Colonic mucosa (tissue), 4 donors: ENCODE results near the gene EYA2. TPM values are rescaled to one million over a fixed set of nuclear protein-coding genes. Genes with fewer than 3 reads are reported as not detected.

ENCODE experiments used
- DNase-seq: peaks from one replicate; pipeline ENCODE4 v3.0.0-alpha.2; 2020
- H3K27ac ChIP-seq: fragments of 200-600 bp; one replicate; pipeline ENCODE4 v1.8.0; 2021
- H3K27me3 ChIP-seq: fragments of 200-600 bp; one replicate; pipeline ENCODE4 v1.8.0; 2021
- H3K36me3 ChIP-seq: fragments of 200-600 bp; one replicate; pipeline ENCODE4 v1.8.0; 2021
- H3K4me1 ChIP-seq: fragments of 200-600 bp; one replicate; pipeline ENCODE4 v1.8.0; 2021; ENCODE audit warnings: mild to moderate bottlenecking
- H3K4me3 ChIP-seq: fragments of 200-600 bp; one replicate; pipeline ENCODE4 v1.8.0; 2021
- H3K9ac ChIP-seq, 2 donors: one replicate each; pipeline ENCODE4 v1.7.0; 2013; ENCODE audit warnings: control low read depth in 2 of 2, low read depth in 2 of 2, low read length in 2 of 2
- H3K9me3 ChIP-seq: fragments of 200-600 bp; one replicate; pipeline ENCODE4 v1.8.0; 2021
- intact Hi-C: fragments of 100-400 bp; cut with DNase I; formaldehyde crosslinking; loops from one replicate; pipeline ENCODE4 v1.14.1; 2022
- total RNA-seq, 2 donors: library from RNA; stranded (reverse); fragmentation: NEBNext Ultra II Directional in 1 of 2; extraction: Animal tissue kit (Norgen Biotek cat#: 25700) in 1 of 2; gene quantifications; one replicate each; pipeline ENCODE4 v1.2.1, GENCODE V29; 2021
- TF ChIP-seq, protein P1 (sequence below): fragments of 200-600 bp; IDR thresholded peaks from one replicate; pipeline ENCODE4 v1.8.0; 2022; ENCODE audit warnings: antibody characterized with exemption, mild to moderate bottlenecking
- donor health status: healthy.
- donor health status: DM: no; HTN: no; CAD: no.
- donor health status: DM: no; HTN: no; CAD: no.

The EYA2 gene
- total RNA-seq, 2 donors from 2014 or later = 8.9 to 16.8 TPM

DNA sequence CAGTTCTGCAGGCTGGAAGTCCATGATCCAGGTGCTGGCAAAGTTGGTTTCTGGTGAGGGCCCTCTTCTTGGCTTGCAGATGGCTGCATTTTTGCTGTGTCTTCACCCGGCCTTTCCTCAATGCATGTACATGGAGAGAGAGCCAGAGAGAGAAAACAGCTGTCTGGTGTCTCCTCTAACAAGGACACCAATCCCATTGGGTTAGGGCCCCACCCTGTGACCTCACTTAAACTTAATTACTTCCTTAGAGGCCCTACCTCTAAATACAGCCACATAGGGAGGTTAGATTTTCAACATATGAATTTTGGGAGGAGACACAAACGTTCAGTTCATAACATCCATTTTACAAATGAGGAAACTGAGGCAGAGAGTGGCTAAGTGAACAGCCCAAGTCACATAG lies 259.4 kb downstream of the EYA2 start:
- Histone ChIP-seq H3K27me3 (no peaks in the 10 kb centered on the region), H3K9ac (no peak overlapping the region), H3K4me1 (no peaks in the 10 kb centered on the region), H3K4me3 (no peak overlapping the region), H3K9me3 (no peaks in the 10 kb centered on the region), H3K36me3 (no peaks in the 10 kb centered on the region), H3K27ac (no peak overlapping the region)
- intact Hi-C loops = loop anchor here (5.0 kb wide), 1 partner anchor 397 kb away; no protein-coding TSS in a partner anchor
- TF ChIP-seq, protein P1, sequence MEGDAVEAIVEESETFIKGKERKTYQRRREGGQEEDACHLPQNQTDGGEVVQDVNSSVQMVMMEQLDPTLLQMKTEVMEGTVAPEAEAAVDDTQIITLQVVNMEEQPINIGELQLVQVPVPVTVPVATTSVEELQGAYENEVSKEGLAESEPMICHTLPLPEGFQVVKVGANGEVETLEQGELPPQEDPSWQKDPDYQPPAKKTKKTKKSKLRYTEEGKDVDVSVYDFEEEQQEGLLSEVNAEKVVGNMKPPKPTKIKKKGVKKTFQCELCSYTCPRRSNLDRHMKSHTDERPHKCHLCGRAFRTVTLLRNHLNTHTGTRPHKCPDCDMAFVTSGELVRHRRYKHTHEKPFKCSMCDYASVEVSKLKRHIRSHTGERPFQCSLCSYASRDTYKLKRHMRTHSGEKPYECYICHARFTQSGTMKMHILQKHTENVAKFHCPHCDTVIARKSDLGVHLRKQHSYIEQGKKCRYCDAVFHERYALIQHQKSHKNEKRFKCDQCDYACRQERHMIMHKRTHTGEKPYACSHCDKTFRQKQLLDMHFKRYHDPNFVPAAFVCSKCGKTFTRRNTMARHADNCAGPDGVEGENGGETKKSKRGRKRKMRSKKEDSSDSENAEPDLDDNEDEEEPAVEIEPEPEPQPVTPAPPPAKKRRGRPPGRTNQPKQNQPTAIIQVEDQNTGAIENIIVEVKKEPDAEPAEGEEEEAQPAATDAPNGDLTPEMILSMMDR = no peak
- DNase-seq = no peak

DNA sequence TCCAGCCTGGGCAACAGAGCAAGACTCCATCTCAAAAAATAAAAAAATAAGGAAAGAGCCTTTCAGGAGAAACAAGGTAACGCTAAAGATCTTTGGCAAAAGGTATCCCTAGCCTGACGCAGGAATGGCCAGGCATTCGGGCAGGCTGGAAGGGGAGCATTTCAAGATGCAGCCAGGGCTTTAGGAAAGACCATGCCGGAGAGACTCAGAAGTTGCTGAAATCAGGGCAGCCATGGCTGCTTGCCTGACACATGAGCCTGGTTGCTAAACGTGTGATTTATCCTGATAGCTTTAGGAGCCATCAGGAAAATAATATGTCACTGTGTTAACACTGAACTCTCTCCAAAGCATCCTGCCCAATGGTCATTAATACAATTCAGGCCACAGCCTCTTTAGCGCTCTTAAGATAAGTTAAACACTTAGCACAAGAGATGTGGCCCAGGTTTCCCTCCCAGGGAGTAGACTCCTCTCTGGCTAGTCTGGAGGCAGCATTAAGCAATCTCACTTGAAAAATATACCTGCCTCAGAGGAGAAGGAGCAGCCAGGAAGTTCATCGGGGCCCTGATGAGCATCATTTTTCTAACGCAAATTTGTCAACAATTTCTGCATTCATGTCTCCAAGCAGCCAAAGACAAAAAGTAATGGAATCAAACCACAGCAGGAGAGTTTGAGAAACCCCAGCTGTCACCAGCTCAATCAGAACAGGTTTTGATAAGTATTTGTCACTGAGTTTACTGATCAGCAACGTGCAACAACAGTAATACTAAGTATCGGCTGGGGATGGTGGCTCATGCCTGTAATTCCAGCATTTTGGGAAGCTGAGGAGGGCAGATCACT lies 261.9 kb downstream of the EYA2 start:
- DNase-seq = no peak
- no peak overlapping the region for H3K27ac ChIP-seq
- no peaks in the 10 kb centered on the region for H3K27me3 ChIP-seq
- H3K36me3 ChIP-seq = no peaks in the 10 kb centered on the region
- H3K9me3 ChIP-seq = no peaks in the 10 kb centered on the region
- H3K4me1 ChIP-seq = no peaks in the 10 kb centered on the region
- intact Hi-C loops = no loop called here
- no peak overlapping the region for H3K4me3 ChIP-seq
- TF ChIP-seq, protein P1 = no peak
- H3K9ac ChIP-seq = no peak overlapping the region

GRCh38 chr20:47159166-47159565 lies 264.5 kb downstream of the EYA2 start:
- Histone ChIP-seq H3K27me3 (no peaks in the 10 kb centered on the region), H3K4me1 (no peaks in the 10 kb centered on the region), H3K4me3 (no peak overlapping the region), H3K9me3 (no peaks in the 10 kb centered on the region), H3K27ac (no peak overlapping the region), H3K9ac (no peak overlapping the region), H3K36me3 (no peaks in the 10 kb centered on the region)
- TF ChIP-seq, protein P1 = no peak
- intact Hi-C loops = no loop called here
- DNase-seq = no peak

GRCh38 chr20:47160240-47160639 lies 265.6 kb downstream of the EYA2 start:
- Histone ChIP-seq H3K9me3 (no peaks in the 10 kb centered on the region), H3K27me3 (no peaks in the 10 kb centered on the region), H3K36me3 (no peaks in the 10 kb centered on the region), H3K4me1 (no peaks in the 10 kb centered on the region), H3K9ac (no peak overlapping the region), H3K27ac (no peak overlapping the region), H3K4me3 (no peak overlapping the region)
- DNase-seq = no peak
- TF ChIP-seq, protein P1 = no peak
- intact Hi-C loops = no loop called here

DNA sequence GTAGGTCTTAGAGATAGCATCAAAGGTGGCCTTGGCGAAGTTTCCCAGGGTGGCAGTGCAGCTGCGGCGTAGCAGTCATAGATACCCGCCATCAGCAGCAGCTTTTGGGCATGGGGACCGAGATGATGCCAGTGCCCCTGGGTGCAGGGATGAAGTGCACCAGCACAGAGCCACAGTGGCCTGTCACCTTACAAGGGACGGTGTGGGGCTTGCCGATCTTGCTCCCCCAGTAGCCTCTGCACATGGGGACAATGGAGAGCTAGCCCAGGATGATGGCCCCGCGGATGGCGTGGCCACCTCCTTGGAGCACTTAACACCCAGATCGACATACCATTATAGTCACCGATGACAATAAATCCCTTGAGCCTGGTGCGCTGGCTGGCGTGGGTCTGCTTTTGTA lies 266.3 kb downstream of the EYA2 start:
- Histone ChIP-seq H3K27ac (no peak overlapping the region), H3K4me3 (no peak overlapping the region), H3K9me3 (no peaks in the 10 kb centered on the region), H3K36me3 (no peaks in the 10 kb centered on the region), H3K27me3 (no peaks in the 10 kb centered on the region), H3K4me1 (no peaks in the 10 kb centered on the region), H3K9ac (no peak overlapping the region)
- TF ChIP-seq, protein P1 = no peak
- DNase-seq = no peak
- intact Hi-C loops = no loop called here
